Right cardiac atrium (tissue), 5 donors: ENCODE measurements around the gene SLC50A1. TPM values are rescaled to one million over a fixed set of nuclear protein-coding genes. Genes with fewer than 3 reads are reported as not detected.

Experiments
- ATAC-seq, 2 donors: fragments of 200-7000 bp; cut with Tn5 transposase; one replicate each; pipeline versions ENCODE4 v1.8.0 to v1.9.1; 2020; ENCODE audit warnings: moderate library complexity in 2 of 2, mild to moderate bottlenecking in 1 of 2
- DNase-seq, 3 donors: peaks; one replicate each; pipeline ENCODE4 v3.0.0-alpha.2; 2020
- H3K27ac ChIP-seq: one replicate; pipeline ENCODE4 v1.5.1; 2013; ENCODE audit warnings: mild to moderate bottlenecking, low read length, control low read depth, moderate library complexity
- H3K27me3 ChIP-seq: one replicate; pipeline ENCODE4 v1.6.1; 2013; ENCODE audit not compliant: control insufficient read depth, insufficient read depth
- H3K4me1 ChIP-seq: one replicate; pipeline ENCODE4 v1.6.1; 2013; ENCODE audit warnings: low read length; ENCODE audit not compliant: control insufficient read depth, insufficient read depth
- H3K4me3 ChIP-seq: one replicate; pipeline ENCODE4 v1.5.1; 2013; ENCODE audit warnings: low read length, control low read depth
- H3K9me3 ChIP-seq: one replicate; pipeline ENCODE4 v1.6.1; 2013; ENCODE audit warnings: low read length; ENCODE audit not compliant: control insufficient read depth
- WGBS: extraction: QIAGEN DNeasy Blood & Tissue Kit; methylation state at CpG from one replicate; pipeline ENCODE4 v1.1.7; 2013; 5-methylcytosine and 5-hydroxymethylcytosine counted together
- intact Hi-C, 4 donors: fragments of 100-400 bp; cut with DNase I; formaldehyde crosslinking; loops; one replicate each; pipeline versions ENCODE4 v1.11.0 to v1.14.0; 2022 to 2023
- polyA plus RNA-seq: library from polyadenylated mRNA; stranded (reverse); fragments of 200-250 nt; gene quantifications from one replicate; pipeline ENCODE4 v1.2.3, GENCODE V29; 2013
- total RNA-seq, 4 donors: library from RNA; stranded (reverse); fragmentation: NEBNext Ultra II Directional; extraction: Animal tissue kit (Norgen Biotek cat#: 25700); gene quantifications; one replicate each; pipeline ENCODE4 v1.2.1, GENCODE V29; 2021
- donor health status: healthy with polysubstance abuse.
- donor health status: DM: no; HTN: yes; CAD: no.
- donor health status: DM: no; HTN: no; CAD: no.
- donor health status: DM: no; HTN: yes; CAD: no; lungs with severe emphysema.
- donor health status: DM: yes; HTN: yes; CAD: no.

Gene SLC50A1
- total and polyA plus RNA-seq, 5 donors: 8.1 to 13.6 (median 10.0) TPM

- Histone ChIP-seq H3K27me3 (no peaks in the 10 kb centered on the region), H3K4me1 (no peaks in the 10 kb centered on the region), H3K4me3 (peak within 1 kb of the TSS; percentile 79), H3K9me3 (no peaks in the 10 kb centered on the region), H3K27ac (peak within 1 kb of the TSS; percentile 81)
- ATAC-seq (peak; percentile 74 to 76), DNase-seq (peak; percentile 77 to 91 (median 91))
- intact Hi-C loops: loop anchor here in 3 of 4 donors (5.0 kb wide), 2 partner anchors 35 to 40 kb away; no protein-coding TSS in a partner anchor
- under 1% methylated on average over 76 of the region's 76 CpGs for WGBS
Measured at GRCh38 chr1:155127105-155127966, 8.3 kb upstream of the SLC50A1 start, which contains the start of gene EFNA1. Gene EFNA1 (plus strand): TSS chr1:155127876. CDS start chr1:155127978, 102 bp downstream.

- intact Hi-C loops: loop anchor here in 3 of 4 donors (5.0 kb wide), 2 partner anchors 36 to 39 kb away; no protein-coding TSS in a partner anchor
- Histone ChIP-seq H3K9me3 (no peaks in the 10 kb centered on the region), H3K4me3 (peak overlapping the region; percentile 79), H3K27me3 (no peaks in the 10 kb centered on the region), H3K27ac (peak overlapping the region; percentile 81), H3K4me1 (no peaks in the 10 kb centered on the region)
- DNase-seq (no peak), ATAC-seq (peak in 1 of 2 donors; percentile 0)
- 3% methylated on average over 17 of the region's 17 CpGs for WGBS
Measured at GRCh38 chr1:155127967-155128754, 7.5 kb upstream of the SLC50A1 start.

- DNase-seq: peak; percentile 32 to 76 (median 73)
- H3K27me3 ChIP-seq: no peaks in the 10 kb centered on the region
- intact Hi-C loops: loop anchor here in 3 of 4 donors (5.0 kb wide), 2 partner anchors 37 to 38 kb away; no protein-coding TSS in a partner anchor
- peak; percentile 8 to 35 for ATAC-seq
- H3K4me3 ChIP-seq: peak overlapping the region; percentile 79
- no peaks in the 10 kb centered on the region for H3K9me3 ChIP-seq
- H3K27ac ChIP-seq: peak overlapping the region; percentile 81
- no peaks in the 10 kb centered on the region for H3K4me1 ChIP-seq
- 15% methylated on average over 14 of the region's 14 CpGs for WGBS
Measured at GRCh38 chr1:155128755-155129473, 6.7 kb upstream of the SLC50A1 start.

DNA sequence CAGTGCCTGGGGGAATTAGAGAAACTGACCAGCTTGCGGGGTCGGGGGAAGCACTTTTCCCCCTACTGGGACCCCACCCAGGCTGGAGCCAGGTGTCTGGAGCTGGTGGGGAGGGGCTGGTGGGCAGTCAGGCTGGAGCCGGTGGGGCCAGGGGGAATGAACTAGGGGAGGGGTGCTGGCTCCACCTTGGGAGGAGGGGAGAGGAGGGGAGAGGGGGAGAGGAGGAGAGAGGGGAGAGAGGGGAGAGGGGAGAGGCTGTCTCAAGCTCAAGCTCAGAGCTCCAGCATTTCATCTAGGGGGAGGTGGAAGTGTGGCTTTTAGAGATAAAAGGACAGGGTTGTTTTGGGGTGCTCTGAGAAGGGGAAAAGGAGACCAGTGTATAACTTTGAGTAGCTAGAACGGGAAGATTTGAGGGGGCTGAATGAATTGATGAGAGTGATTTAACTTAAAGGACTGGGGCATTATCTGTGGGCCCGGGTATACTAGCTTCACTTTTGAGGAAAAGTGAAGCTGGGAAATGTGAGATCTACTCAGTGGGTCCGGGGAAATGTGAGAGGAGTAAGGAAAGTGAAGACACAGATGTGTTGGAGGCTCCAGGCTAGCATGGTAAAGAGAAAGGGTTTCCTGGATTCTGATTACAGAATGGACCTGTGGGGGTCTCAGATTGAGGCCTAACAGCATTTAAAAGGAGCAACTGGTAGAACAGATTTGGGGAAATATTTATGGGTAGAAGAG, 5.2 kb upstream of the SLC50A1 start:
- Histone ChIP-seq H3K4me1 (peaks cover 3% of the 10 kb centered on the region), H3K9me3 (no peaks in the 10 kb centered on the region), H3K4me3 (peak overlapping the region; percentile 79), H3K27me3 (no peaks in the 10 kb centered on the region), H3K27ac (peak overlapping the region; percentile 81)
- 28% methylated on average over 6 of the region's 6 CpGs for WGBS
- ATAC-seq (no peak), DNase-seq (no peak)
- intact Hi-C loops: no loop called here

DNA sequence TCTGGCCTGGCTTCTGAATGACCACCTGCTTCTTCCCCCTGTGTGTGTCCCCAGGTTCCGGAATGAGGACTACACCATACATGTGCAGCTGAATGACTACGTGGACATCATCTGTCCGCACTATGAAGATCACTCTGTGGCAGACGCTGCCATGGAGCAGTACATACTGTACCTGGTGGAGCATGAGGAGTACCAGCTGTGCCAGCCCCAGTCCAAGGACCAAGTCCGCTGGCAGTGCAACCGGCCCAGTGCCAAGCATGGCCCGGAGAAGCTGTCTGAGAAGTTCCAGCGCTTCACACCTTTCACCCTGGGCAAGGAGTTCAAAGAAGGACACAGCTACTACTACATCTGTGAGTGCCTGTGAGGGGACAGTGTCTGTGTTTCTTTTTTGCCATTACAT, 4.4 kb upstream of the SLC50A1 start:
- H3K4me1 ChIP-seq: peaks cover 3% of the 10 kb centered on the region
- intact Hi-C loops: no loop called here
- DNase-seq (peak; percentile 43 to 78 (median 68)), ATAC-seq (no peak)
- H3K27ac ChIP-seq: peak overlapping the region; percentile 49
- 65% methylated on average over 8 of the region's 8 CpGs for WGBS
- peak overlapping the region; percentile 79 for H3K4me3 ChIP-seq
- no peaks in the 10 kb centered on the region for H3K27me3 ChIP-seq
- H3K9me3 ChIP-seq: no peaks in the 10 kb centered on the region

DNA sequence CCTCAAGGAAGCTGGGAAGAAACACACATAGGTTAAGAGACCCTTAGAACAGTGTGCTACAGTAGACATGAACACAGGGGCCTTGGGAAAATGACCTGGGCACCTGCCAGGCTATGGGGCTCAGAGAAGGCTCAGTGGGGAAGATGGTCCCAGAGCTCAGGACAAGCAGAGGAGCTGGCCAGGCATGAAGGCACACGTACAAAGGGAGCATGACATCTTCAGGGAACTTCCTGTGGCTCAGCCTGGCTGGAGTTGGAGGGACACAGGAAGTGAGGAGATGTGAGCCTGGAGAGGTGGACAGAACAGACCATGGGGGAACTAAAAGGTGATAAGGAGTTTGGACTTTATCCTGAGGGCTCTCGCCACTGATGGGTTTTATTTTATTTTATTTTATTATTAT, 3.8 kb upstream of the SLC50A1 start:
- H3K4me3 ChIP-seq: no peak overlapping the region
- peaks cover 6% of the 10 kb centered on the region for H3K4me1 ChIP-seq
- H3K9me3 ChIP-seq: no peaks in the 10 kb centered on the region
- peak overlapping the region; percentile 49 for H3K27ac ChIP-seq
- ATAC-seq: no peak
- no peaks in the 10 kb centered on the region for H3K27me3 ChIP-seq
- WGBS: 46% methylated on average over 2 of the region's 2 CpGs
- DNase-seq: no peak
- intact Hi-C loops: no loop called here

DNA sequence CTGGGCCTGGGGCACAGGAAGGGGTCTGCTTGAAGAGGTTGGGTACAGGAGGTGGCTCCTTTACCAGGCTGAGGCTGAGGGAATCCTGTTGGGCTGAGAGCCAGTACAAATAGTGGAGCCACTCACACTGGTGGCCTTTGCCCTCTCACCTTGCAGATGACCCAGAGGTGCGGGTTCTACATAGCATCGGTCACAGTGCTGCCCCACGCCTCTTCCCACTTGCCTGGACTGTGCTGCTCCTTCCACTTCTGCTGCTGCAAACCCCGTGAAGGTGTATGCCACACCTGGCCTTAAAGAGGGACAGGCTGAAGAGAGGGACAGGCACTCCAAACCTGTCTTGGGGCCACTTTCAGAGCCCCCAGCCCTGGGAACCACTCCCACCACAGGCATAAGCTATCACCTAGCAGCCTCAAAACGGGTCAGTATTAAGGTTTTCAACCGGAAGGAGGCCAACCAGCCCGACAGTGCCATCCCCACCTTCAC, 1.8 kb upstream of the SLC50A1 start:
- Histone ChIP-seq H3K27me3 (no peaks in the 10 kb centered on the region), H3K9me3 (no peaks in the 10 kb centered on the region), H3K4me3 (no peak overlapping the region), H3K27ac (no peak overlapping the region), H3K4me1 (peaks cover 7% of the 10 kb centered on the region)
- ATAC-seq: no peak
- intact Hi-C loops: no loop called here
- WGBS: 72% methylated on average over 7 of the region's 7 CpGs
- DNase-seq: no peak

- Histone ChIP-seq H3K9me3 (no peaks in the 10 kb centered on the region), H3K27me3 (no peaks in the 10 kb centered on the region), H3K27ac (peak overlapping the region; percentile 28), H3K4me1 (peaks cover 7% of the 10 kb centered on the region), H3K4me3 (no peak overlapping the region)
- no peak for DNase-seq
- 46% methylated on average over 1 of the region's 1 CpG for WGBS
- ATAC-seq: no peak
- intact Hi-C loops: no loop called here
Measured at GRCh38 chr1:155134322-155134721, 1.3 kb upstream of the SLC50A1 start.

- Histone ChIP-seq H3K27ac (peak overlapping the region; percentile 95), H3K4me1 (peaks cover 7% of the 10 kb centered on the region), H3K9me3 (no peaks in the 10 kb centered on the region), H3K27me3 (no peaks in the 10 kb centered on the region), H3K4me3 (peak overlapping the region; percentile 59)
- DNase-seq: peak; percentile 92 to 95 (median 93)
- intact Hi-C loops: no loop called here
- WGBS: 3% methylated on average over 18 of the region's 18 CpGs
- peak; percentile 77 to 90 for ATAC-seq
Measured at GRCh38 chr1:155134880-155135414, 705 bp upstream of the SLC50A1 start.

GRCh38 chr1:155136748-155137147, 1.1 kb downstream of the SLC50A1 start:
- 38% methylated on average over 6 of the region's 6 CpGs for WGBS

More at GRCh38 chr1:155136748-155137147, 1.1 kb downstream of the SLC50A1 start:
- ATAC-seq (no peak), DNase-seq (no peak)
- Histone ChIP-seq H3K4me3 (no peak overlapping the region), H3K4me1 (peaks cover 7% of the 10 kb centered on the region), H3K9me3 (no peaks in the 10 kb centered on the region), H3K27ac (peak overlapping the region; percentile 4), H3K27me3 (no peaks in the 10 kb centered on the region)
- intact Hi-C loops: no loop called here
